Right lobe of liver (tissue), 4 donors: ENCODE results near the gene PIAS4.
A peak's percentile ranks its signal among the peaks of the same experiment; 100 is the strongest.

Source experiments
- CTCF ChIP-seq, 4 donors: fragments of 200-600 bp in 3 of 4; fragments of 450-650 bp in 1 of 4; IDR thresholded peaks; one replicate each; pipeline versions ENCODE4 v1.5.1 to v1.8.0; 2016 to 2022; ENCODE audit warnings: antibody characterized with exemption in 4 of 4, mild to moderate bottlenecking in 2 of 4
- POLR2A ChIP-seq: fragments of 450-650 bp; IDR thresholded peaks from one replicate; pipeline ENCODE4 v1.6.1; 2017; ENCODE audit warnings: antibody characterized with exemption, mild to moderate bottlenecking
- donor health status: DM: no; HTN: no; CAD: no.
- donor health status: DM: no; HTN: no; CAD: no.
- donor health status: DM: no; HTN: yes; CAD: no.

- TF ChIP-seq POLR2A (peak; percentile 47), CTCF (IDR thresholded peaks at IDR 0.05) (no peak)
Measured at GRCh38 chr19:3968556-3969434, 38.7 kb upstream of the PIAS4 start.
